CD4-positive, alpha-beta memory T cell (primary cell): ENCODE measurements around the gene POFUT1. TPM values are rescaled to one million over a fixed set of nuclear protein-coding genes. Genes with fewer than 3 reads are reported as not detected.

Experiments
- polyA plus RNA-seq, 2 donors: library from polyadenylated mRNA; unstranded; fragments of 300-500 nt; fragmentation: Illumina TruSeq; gene quantifications; one replicate each; pipeline ENCODE4 v1.2.3, GENCODE V29; 2021
- total RNA-seq, 2 experiments: library from RNA; stranded (reverse); gene quantifications; one replicate each; pipeline ENCODE4 v1.2.3, GENCODE V29; 2021

Gene POFUT1
- total and polyA plus RNA-seq, 4 experiments from 2014 or later = 13.0 to 20.8 (median 18.7) TPM

Other genes starting within 250 kb of the POFUT1 start
- gene XKR7, start 239.7 kb upstream of the POFUT1 start, total RNA-seq = not detected
- not detected for gene XKR7, start 239.7 kb upstream of the POFUT1 start, polyA plus RNA-seq
- gene CCM2L, start 197.4 kb upstream of the POFUT1 start, total RNA-seq = not detected
- gene CCM2L, start 197.4 kb upstream of the POFUT1 start, polyA plus RNA-seq = not detected
- gene HCK, start 155.6 kb upstream of the POFUT1 start, total RNA-seq = 1 to 10 TPM; 1.0 to 1.3 TPM
- under 1 TPM; 0.09 to 0.48 TPM for gene HCK, start 155.6 kb upstream of the POFUT1 start, polyA plus RNA-seq
- 10 to 100 TPM; 36.4 to 40.7 TPM for gene TM9SF4, start 98.2 kb upstream of the POFUT1 start, total RNA-seq
- 10 to 100 TPM; 33.4 to 37.0 TPM for gene TM9SF4, start 98.2 kb upstream of the POFUT1 start, polyA plus RNA-seq
- gene PLAGL2, start 137 bp upstream of the POFUT1 start, total RNA-seq = 10 to 100 TPM; 18.7 to 20.7 TPM
- gene PLAGL2, start 137 bp upstream of the POFUT1 start, polyA plus RNA-seq = 1 to 10 TPM; 1.1 to 5.3 TPM
- gene KIF3B, start 69.8 kb downstream of the POFUT1 start, total RNA-seq = 10 to 100 TPM; 14.2 to 14.5 TPM
- gene KIF3B, start 69.8 kb downstream of the POFUT1 start, polyA plus RNA-seq = 1 to 10 TPM; 1.6 to 5.2 TPM
- gene ASXL1, start 150.5 kb downstream of the POFUT1 start, total RNA-seq = 100 to 1,000 TPM; 126 to 127 TPM
- 10 to 100 TPM in 1 of 2 donors, 1 to 10 TPM in 1; 8.8 to 20.1 TPM for gene ASXL1, start 150.5 kb downstream of the POFUT1 start, polyA plus RNA-seq